ENCODE results near the gene CCL4L2. TPM values are rescaled to one million over a fixed set of nuclear protein-coding genes. Genes with fewer than 3 reads are reported as not detected.
"Not testable (repeated sequence)": the region's sequence is repeated elsewhere in the genome, so short reads cannot be mapped to it uniquely, and the experiment has no call there.

Gene CCL4L2
- total RNA-seq (10 to 100 TPM in 1 of 5 experiments, 1 to 10 TPM in 2, not detected in 2; 5.3 to 10.0 (median 9.7) TPM), polyA plus RNA-seq (not detected), total RNA-seq (not detected)

DNA sequence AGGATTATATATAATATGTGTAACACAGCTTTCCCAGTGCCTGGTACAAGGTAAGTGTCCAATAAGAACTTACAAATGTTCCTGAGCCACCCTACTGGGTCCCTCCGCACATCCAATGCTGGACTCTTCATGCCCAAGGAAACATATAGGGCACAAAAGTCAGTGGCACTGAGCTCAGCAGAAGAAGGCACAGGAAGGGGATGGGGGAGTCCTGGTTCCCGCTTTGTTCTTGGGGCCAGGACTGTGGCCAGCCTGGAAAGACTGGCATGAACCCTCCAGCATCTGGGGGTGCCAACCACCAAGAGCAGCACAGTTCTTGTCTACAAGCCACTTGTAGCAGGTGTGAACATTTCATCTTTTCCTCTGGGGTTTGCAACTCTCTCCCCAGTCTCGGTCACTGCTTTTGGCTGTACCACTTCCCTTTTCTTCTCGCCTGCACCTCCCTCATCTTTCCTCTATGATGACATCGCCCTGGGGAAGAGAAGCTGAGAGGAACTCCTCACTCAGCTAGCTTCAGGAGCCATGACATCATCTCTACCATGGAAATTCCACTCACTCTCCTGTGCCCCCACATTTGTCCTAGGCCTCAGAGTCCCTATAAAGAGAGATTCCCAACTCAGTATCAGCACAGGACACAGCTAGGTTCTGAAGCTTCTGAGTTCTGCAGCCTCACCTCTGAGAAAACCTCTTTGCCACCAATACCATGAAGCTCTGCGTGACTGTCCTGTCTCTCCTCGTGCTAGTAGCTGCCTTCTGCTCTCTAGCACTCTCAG, at the start of gene CCL4L2:
CCL4L2 (plus strand) TSS at position 625 of the 773 bp plus-strand sequence.
- H3K36me3 Mint-ChIP-seq; H3K36me3 ChIP-seq (ENCODE audit: control insufficient read depth in 2 of 3, insufficient read depth in 3 of 3, low read length in 3 of 3); H3K27ac ChIP-seq (ENCODE audit: low read depth, low read length); POLR2A ChIA-PET; CTCF ChIA-PET; DNase-seq; H3K4me3 ChIP-seq (ENCODE audit: low read length); H3K9me3 ChIP-seq (ENCODE audit: control insufficient read depth in 2 of 3, low read length in 3 of 3); intact Hi-C loops (cut with micrococcal nuclease); H3K9me3 Mint-ChIP-seq; H3K27me3 ChIP-seq (ENCODE audit: control insufficient read depth in 2 of 2, insufficient read depth in 2 of 2, low read length in 2 of 2): not testable (repeated sequence)
- Mint-ChIP-seq H3K27me3 (peaks cover 17 to 47% (median 29%) of the 10 kb centered on the region in 5 donors), H3K4me3 (peak within 1 kb of the TSS in 1 of 10 donors; percentile 59), H3K27ac (peak within 1 kb of the TSS in 2 of 9 donors; percentile 7 to 8), H3K4me1 (peaks cover 0 to 23% (median 0%) of the 10 kb centered on the region in 7 donors)
- H3K4me1 ChIP-seq (ENCODE audit: control insufficient read depth in 2 of 2, insufficient read depth in 2 of 2, low read length in 2 of 2) = peaks cover 0 to 54% of the 10 kb centered on the region in 2 donors
- peak; percentile 82 for ATAC-seq

DNA sequence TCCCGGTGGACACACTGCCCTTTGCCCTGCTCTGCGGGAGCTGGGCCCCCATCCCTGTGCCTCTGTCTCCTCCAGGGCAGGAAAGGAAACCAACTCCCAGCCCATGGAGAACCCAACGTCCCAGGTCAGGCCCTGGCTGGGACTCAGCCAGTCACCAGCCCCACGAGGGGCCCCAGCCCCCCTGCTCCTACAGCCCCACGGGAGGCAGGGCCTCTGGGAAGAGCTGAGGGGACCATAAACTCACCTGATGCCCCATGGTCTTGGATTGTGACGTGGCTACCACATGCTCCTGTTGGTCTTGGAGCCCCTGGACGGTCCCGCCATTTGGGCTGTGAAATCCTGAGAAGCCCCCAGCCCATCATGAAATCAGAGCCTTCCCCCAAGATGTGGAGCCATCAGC, 42.0 kb upstream of the CCL4L2 start:
- intact Hi-C loops (cut with micrococcal nuclease); H3K4me1 ChIP-seq (ENCODE audit: control insufficient read depth in 2 of 2, insufficient read depth in 2 of 2, low read length in 2 of 2); H3K9me3 Mint-ChIP-seq; H3K27me3 ChIP-seq (ENCODE audit: control insufficient read depth in 2 of 2, insufficient read depth in 2 of 2, low read length in 2 of 2); POLR2A ChIA-PET; ATAC-seq; H3K4me1 Mint-ChIP-seq; H3K4me3 ChIP-seq (ENCODE audit: low read length); H3K27ac ChIP-seq (ENCODE audit: low read depth, low read length); CTCF ChIA-PET; H3K9me3 ChIP-seq (ENCODE audit: control insufficient read depth in 2 of 3, low read length in 3 of 3); H3K27me3 Mint-ChIP-seq; H3K36me3 ChIP-seq (ENCODE audit: control insufficient read depth in 2 of 3, insufficient read depth in 3 of 3, low read length in 3 of 3); H3K27ac Mint-ChIP-seq; DNase-seq; H3K36me3 Mint-ChIP-seq; H3K4me3 Mint-ChIP-seq: not testable (repeated sequence)

GRCh38 chr17:36176536-36176935, 34.3 kb upstream of the CCL4L2 start, which contains the start of gene TBC1D3B:
Gene TBC1D3B (minus strand): TSS chr17:36176636. CDS start chr17:36175050, 1,586 bp downstream.
- H3K4me1 Mint-ChIP-seq; H3K4me3 ChIP-seq (ENCODE audit: low read length); H3K27ac Mint-ChIP-seq; H3K27me3 ChIP-seq (ENCODE audit: control insufficient read depth in 2 of 2, insufficient read depth in 2 of 2, low read length in 2 of 2); H3K4me3 Mint-ChIP-seq; H3K36me3 ChIP-seq (ENCODE audit: control insufficient read depth in 2 of 3, insufficient read depth in 3 of 3, low read length in 3 of 3); H3K36me3 Mint-ChIP-seq; intact Hi-C loops (cut with micrococcal nuclease); H3K4me1 ChIP-seq (ENCODE audit: control insufficient read depth in 2 of 2, insufficient read depth in 2 of 2, low read length in 2 of 2); ATAC-seq; H3K9me3 Mint-ChIP-seq; DNase-seq; H3K9me3 ChIP-seq (ENCODE audit: control insufficient read depth in 2 of 3, low read length in 3 of 3); POLR2A ChIA-PET; H3K27ac ChIP-seq (ENCODE audit: low read depth, low read length); CTCF ChIA-PET: not testable (repeated sequence)
- H3K27me3 Mint-ChIP-seq = peaks cover 7 to 14% (median 8%) of the 10 kb centered on the region in 5 donors

GRCh38 chr17:36181446-36182175, 29.3 kb upstream of the CCL4L2 start:
- DNase-seq, CTCF ChIA-PET: not testable (repeated sequence)
- H3K27ac Mint-ChIP-seq = peak overlapping the region in 1 of 9 donors; percentile 2

GRCh38 chr17:36182176-36183000, 28.5 kb upstream of the CCL4L2 start:
- Mint-ChIP-seq H3K4me1 (peaks cover 0 to 8% (median 0%) of the 10 kb centered on the region in 7 donors), H3K4me3 (peak overlapping the region in 3 of 10 donors; percentile 33 to 61 (median 48)), H3K27me3 (peaks cover 39 to 69% (median 53%) of the 10 kb centered on the region in 5 donors), H3K36me3 (no peaks in the 10 kb centered on the region), H3K27ac (peak overlapping the region in 1 of 9 donors; percentile 2), H3K9me3 (peaks cover 0 to 2% (median 0%) of the 10 kb centered on the region in 11 donors)
- no peak for DNase-seq
- no peaks in the 10 kb centered on the region for H3K36me3 ChIP-seq (ENCODE audit: control insufficient read depth in 2 of 3, insufficient read depth in 3 of 3, low read length in 3 of 3)
- no peaks in the 10 kb centered on the region for H3K27me3 ChIP-seq (ENCODE audit: control insufficient read depth in 2 of 2, insufficient read depth in 2 of 2, low read length in 2 of 2)
- peaks cover 0 to 17% of the 10 kb centered on the region in 2 donors for H3K4me1 ChIP-seq (ENCODE audit: control insufficient read depth in 2 of 2, insufficient read depth in 2 of 2, low read length in 2 of 2)
- H3K27ac ChIP-seq (ENCODE audit: low read depth, low read length) = no peak overlapping the region
- peak; percentile 5 for ATAC-seq
- H3K9me3 ChIP-seq (ENCODE audit: control insufficient read depth in 2 of 3, low read length in 3 of 3) = no peaks in the 10 kb centered on the region
- ChIA-PET CTCF (no interaction called here), POLR2A (no interaction called here)
- intact Hi-C loops (cut with micrococcal nuclease) = loop anchor here in 1 of 2 donors (10.0 kb wide), 1 partner anchor 68 kb away; no protein-coding TSS in a partner anchor
- H3K4me3 ChIP-seq (ENCODE audit: low read length) = no peak overlapping the region

More at GRCh38 chr17:36181446-36182175, 29.3 kb upstream of the CCL4L2 start:
- H3K36me3 ChIP-seq (ENCODE audit: control insufficient read depth in 2 of 3, insufficient read depth in 3 of 3, low read length in 3 of 3); H3K4me3 ChIP-seq (ENCODE audit: low read length); H3K4me1 Mint-ChIP-seq; POLR2A ChIA-PET; H3K27me3 ChIP-seq (ENCODE audit: control insufficient read depth in 2 of 2, insufficient read depth in 2 of 2, low read length in 2 of 2); H3K9me3 ChIP-seq (ENCODE audit: control insufficient read depth in 2 of 3, low read length in 3 of 3); ATAC-seq; H3K9me3 Mint-ChIP-seq; H3K4me1 ChIP-seq (ENCODE audit: control insufficient read depth in 2 of 2, insufficient read depth in 2 of 2, low read length in 2 of 2); H3K36me3 Mint-ChIP-seq; H3K27ac ChIP-seq (ENCODE audit: low read depth, low read length): not testable (repeated sequence)
- intact Hi-C loops (cut with micrococcal nuclease) = loop anchor here in 1 of 2 donors (10.0 kb wide), 1 partner anchor 67 kb away; no protein-coding TSS in a partner anchor
- peak overlapping the region in 2 of 10 donors; percentile 48 to 61 for H3K4me3 Mint-ChIP-seq
- H3K27me3 Mint-ChIP-seq = peaks cover 34 to 61% (median 49%) of the 10 kb centered on the region in 5 donors
